Measurements from ENCODE around the gene KLHL3. TPM values are rescaled to one million over a fixed set of nuclear protein-coding genes. Genes with fewer than 3 reads are reported as not detected.

KLHL3 gene
- polyA plus RNA-seq, 1 experiment: 2.2 TPM

- no peak for TF ChIP-seq CTCF (IDR thresholded peaks at IDR 0.05; ENCODE audit: low read depth, low read length)
- Histone ChIP-seq H3K27me3 (ENCODE audit: control insufficient read depth, insufficient read depth, low read length) (no peaks in the 10 kb centered on the region), H3K4me3 (ENCODE audit: low read depth, low read length) (no peak overlapping the region), H3K9me3 (ENCODE audit: control insufficient read depth, insufficient read depth, low read length) (no peaks in the 10 kb centered on the region), H3K27ac (ENCODE audit: low read depth, low read length) (no peak overlapping the region)
- no peak for DNase-seq (ENCODE audit: low read depth, low spot score)
- POLR2A ChIA-PET: no interaction called here
- CTCF ChIA-PET: interaction anchor here (1.0 to 1.8 kb wide), 3 partner anchors 36 to 304 kb away, joined by 3 to 6 read pairs (median 4); no protein-coding TSS in a partner anchor
These were observed 111.0 kb downstream of the KLHL3 start for GRCh38 chr5:137624786-137625349.

GRCh38 chr5:137622850-137623249, 113.0 kb downstream of the KLHL3 start:
- Histone ChIP-seq H3K4me3 (ENCODE audit: low read depth, low read length) (no peak overlapping the region), H3K27me3 (ENCODE audit: control insufficient read depth, insufficient read depth, low read length) (no peaks in the 10 kb centered on the region), H3K27ac (ENCODE audit: low read depth, low read length) (no peak overlapping the region), H3K9me3 (ENCODE audit: control insufficient read depth, insufficient read depth, low read length) (no peaks in the 10 kb centered on the region)
- ChIA-PET CTCF (interaction anchor here (0.6 to 1.3 kb wide), 4 partner anchors 89 to 156 kb away, joined by 3 to 6 read pairs (median 4); no protein-coding TSS in a partner anchor), POLR2A (no interaction called here)
- no peak for TF ChIP-seq CTCF (IDR thresholded peaks at IDR 0.05; ENCODE audit: low read depth, low read length)
- DNase-seq (ENCODE audit: low read depth, low spot score): no peak

- no peak for DNase-seq (ENCODE audit: low read depth, low spot score)
- Histone ChIP-seq H3K27me3 (ENCODE audit: control insufficient read depth, insufficient read depth, low read length) (no peaks in the 10 kb centered on the region), H3K9me3 (ENCODE audit: control insufficient read depth, insufficient read depth, low read length) (no peaks in the 10 kb centered on the region), H3K27ac (ENCODE audit: low read depth, low read length) (no peak overlapping the region), H3K4me3 (ENCODE audit: low read depth, low read length) (no peak overlapping the region)
- TF ChIP-seq CTCF (IDR thresholded peaks at IDR 0.05; ENCODE audit: low read depth, low read length): no peak
- POLR2A ChIA-PET: no interaction called here
- CTCF ChIA-PET: interaction anchor here (0.7 to 1.4 kb wide), 6 partner anchors 7 to 456 kb away, joined by 3 to 5 read pairs (median 4); no protein-coding TSS in a partner anchor
These were observed 113.7 kb downstream of the KLHL3 start for GRCh38 chr5:137621861-137622823.

GRCh38 chr5:137621306-137621705, 114.6 kb downstream of the KLHL3 start:
- DNase-seq (ENCODE audit: low read depth, low spot score): no peak
- ChIA-PET POLR2A (no interaction called here), CTCF (interaction anchor here (1.1 to 1.4 kb wide), 5 partner anchors 8 to 456 kb away, joined by 3 to 5 read pairs (median 4); no protein-coding TSS in a partner anchor)
- no peak for TF ChIP-seq CTCF (IDR thresholded peaks at IDR 0.05; ENCODE audit: low read depth, low read length)
- no peak overlapping the region for H3K27ac ChIP-seq (ENCODE audit: low read depth, low read length)
- H3K9me3 ChIP-seq (ENCODE audit: control insufficient read depth, insufficient read depth, low read length): no peaks in the 10 kb centered on the region
- no peak overlapping the region for H3K4me3 ChIP-seq (ENCODE audit: low read depth, low read length)
- no peaks in the 10 kb centered on the region for H3K27me3 ChIP-seq (ENCODE audit: control insufficient read depth, insufficient read depth, low read length)
